Spleen (tissue), 7 donors: ENCODE data around the gene LRRFIP2.

ENCODE experiments used
- CTCF ChIP-seq, 11 experiments: fragments of 200-600 bp in 7 of 11; fragments of 450-650 bp in 4 of 11; sonication (generic) in 4 of 11; IDR thresholded peaks in 8 of 11; conservative IDR thresholded peaks in 3 of 11; 1 replicate in 7 of 11; 2 replicates in 4 of 11; pipeline versions ENCODE4 v1.4.0 to v1.8.0; 2016 to 2021; ENCODE audit warnings: antibody characterized with exemption in 11 of 11, inconsistent platforms in 4 of 11, mild to moderate bottlenecking in 1 of 11
- POLR2A ChIP-seq, 3 donors: fragments of 450-650 bp; IDR thresholded peaks; one replicate each; pipeline ENCODE4 v1.5.1; 2017; ENCODE audit warnings: antibody characterized with exemption in 3 of 3, mild to moderate bottlenecking in 1 of 3
- POLR2AphosphoS5 ChIP-seq, 3 donors: sonication (generic); formaldehyde crosslinking; IDR thresholded peaks; one replicate each; pipeline ENCODE4 v1.5.1; 2017; ENCODE audit warnings: antibody characterized with exemption in 3 of 3
- donor health status: DM: no; HTN: no; CAD: no; lungs with moderate emphysema.
- donor health status: DM: no; HTN: no; CAD: no.
- donor health status: DM: no; HTN: no; CAD: no.

DNA sequence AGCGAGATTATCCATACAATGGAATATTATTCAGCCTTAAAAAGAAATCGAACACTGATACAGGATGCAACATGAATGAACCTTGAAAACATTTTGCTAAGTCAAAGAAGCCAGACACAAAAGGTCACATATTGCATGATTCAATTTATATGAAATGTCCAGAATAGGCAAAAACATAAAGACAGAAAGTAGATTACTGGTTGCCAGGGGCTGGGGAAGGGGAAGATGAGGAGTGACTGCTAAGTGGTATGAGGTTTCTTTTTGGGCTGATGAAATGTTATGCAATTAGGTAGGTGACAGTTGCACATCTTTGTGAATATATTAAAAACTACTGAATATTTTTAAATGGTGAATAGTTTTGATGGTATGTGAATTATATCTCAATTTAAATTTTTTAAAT, 38.3 kb downstream of the LRRFIP2 start:
- no peak for TF ChIP-seq CTCF (IDR thresholded peaks at IDR 0.05 in 8 of 11, conservative IDR thresholded peaks at IDR 0.05 in 3 of 11)
- TF ChIP-seq POLR2A (IDR thresholded peaks at IDR 0.05) = no peak
- TF ChIP-seq POLR2AphosphoS5 (IDR thresholded peaks at IDR 0.05) = no peak
